Peyer's patch (tissue), 4 donors: ENCODE measurements around the gene RAPGEF1.

Experiments used
- POLR2A ChIP-seq, 2 donors: fragments of 450-650 bp; IDR thresholded peaks; one replicate each; pipeline ENCODE4 v1.5.1; 2017; ENCODE audit warnings: antibody characterized with exemption in 2 of 2, mild to moderate bottlenecking in 2 of 2, moderate library complexity in 2 of 2
- TF ChIP-seq, protein P1 (sequence below), 6 experiments: fragments of 450-650 bp in 4 of 6; fragments of 200-600 bp in 2 of 6; sonication (generic) in 1 of 6; IDR thresholded peaks; one replicate each; pipeline ENCODE4 v1.5.1; 2017 to 2019; ENCODE audit warnings: antibody characterized with exemption in 6 of 6, mild to moderate bottlenecking in 3 of 6, moderate library complexity in 1 of 6

DNA sequence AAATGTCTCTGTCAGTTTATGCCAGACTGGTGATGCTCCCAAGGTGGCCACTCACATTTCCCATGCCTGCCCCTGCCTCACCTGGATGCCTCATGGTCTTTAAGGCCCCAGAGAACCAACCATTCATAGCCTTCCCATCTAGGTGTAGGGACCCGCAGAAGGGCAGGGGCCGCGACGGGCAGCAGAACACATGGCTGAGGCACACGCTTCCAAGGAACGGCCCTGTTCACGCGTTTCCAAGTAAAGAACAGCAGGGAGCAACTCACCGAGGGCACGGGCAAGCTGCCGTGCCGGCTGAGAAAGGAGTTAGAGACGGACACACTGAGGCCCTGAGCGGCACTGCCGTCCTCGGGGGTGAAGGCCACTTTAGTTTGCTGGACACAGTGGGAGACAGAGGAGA lies 121.1 kb downstream of the RAPGEF1 start:
- no peak for TF ChIP-seq POLR2A (IDR thresholded peaks at IDR 0.05)
- TF ChIP-seq, protein P1, sequence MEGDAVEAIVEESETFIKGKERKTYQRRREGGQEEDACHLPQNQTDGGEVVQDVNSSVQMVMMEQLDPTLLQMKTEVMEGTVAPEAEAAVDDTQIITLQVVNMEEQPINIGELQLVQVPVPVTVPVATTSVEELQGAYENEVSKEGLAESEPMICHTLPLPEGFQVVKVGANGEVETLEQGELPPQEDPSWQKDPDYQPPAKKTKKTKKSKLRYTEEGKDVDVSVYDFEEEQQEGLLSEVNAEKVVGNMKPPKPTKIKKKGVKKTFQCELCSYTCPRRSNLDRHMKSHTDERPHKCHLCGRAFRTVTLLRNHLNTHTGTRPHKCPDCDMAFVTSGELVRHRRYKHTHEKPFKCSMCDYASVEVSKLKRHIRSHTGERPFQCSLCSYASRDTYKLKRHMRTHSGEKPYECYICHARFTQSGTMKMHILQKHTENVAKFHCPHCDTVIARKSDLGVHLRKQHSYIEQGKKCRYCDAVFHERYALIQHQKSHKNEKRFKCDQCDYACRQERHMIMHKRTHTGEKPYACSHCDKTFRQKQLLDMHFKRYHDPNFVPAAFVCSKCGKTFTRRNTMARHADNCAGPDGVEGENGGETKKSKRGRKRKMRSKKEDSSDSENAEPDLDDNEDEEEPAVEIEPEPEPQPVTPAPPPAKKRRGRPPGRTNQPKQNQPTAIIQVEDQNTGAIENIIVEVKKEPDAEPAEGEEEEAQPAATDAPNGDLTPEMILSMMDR (IDR thresholded peaks at IDR 0.05) = no peak
